IPS DF 6.9 (cell line): ENCODE data around the gene UBE2R2.
"Not testable (repeated sequence)": the region's sequence is repeated elsewhere in the genome, so short reads cannot be mapped to it uniquely, and the experiment has no call there.

ENCODE experiments used
- DNase-seq: peaks from one replicate; pipeline ENCODE4 v3.0.0-alpha.2; 2013; ENCODE audit warnings: low read depth, low spot score
- H3K27ac ChIP-seq: one replicate; pipeline ENCODE4 v1.5.1; 2013; ENCODE audit warnings: low read length, control low read depth
- H3K27me3 ChIP-seq: 2 replicates; pipeline ENCODE4 v1.6.1; 2013; ENCODE audit warnings: mild to moderate bottlenecking, low read length; ENCODE audit not compliant: control insufficient read depth, insufficient read depth
- H3K36me3 ChIP-seq: 2 replicates; pipeline ENCODE4 v1.6.1; 2013; ENCODE audit warnings: low read length; ENCODE audit not compliant: control insufficient read depth, insufficient read depth
- H3K4me1 ChIP-seq: 2 replicates; pipeline ENCODE4 v1.6.1; 2013; ENCODE audit warnings: low read length; ENCODE audit not compliant: control insufficient read depth, insufficient read depth
- H3K4me3 ChIP-seq: 2 replicates; pipeline ENCODE4 v1.5.1; 2013; ENCODE audit warnings: mild to moderate bottlenecking, low read length
- H3K9me3 ChIP-seq: 2 replicates; pipeline ENCODE4 v1.6.1; 2013; ENCODE audit warnings: low read length, inconsistent platforms; ENCODE audit not compliant: control insufficient read depth, insufficient read depth
- WGBS: extraction: QIAGEN DNeasy Blood & Tissue Kit; methylation state at CpG from one replicate; pipeline ENCODE4 v1.1.7; 2013; ENCODE audit warnings: mixed read lengths, missing lambda C conversion rate; ENCODE audit not compliant: insufficient read length, insufficient coverage; 5-methylcytosine and 5-hydroxymethylcytosine counted together

Gene UBE2R2

GRCh38 chr9:33861917-33862453 is 45.0 kb downstream of the UBE2R2 start:
- Histone ChIP-seq H3K36me3 (no peaks in the 10 kb centered on the region), H3K4me3 (no peak overlapping the region), H3K9me3 (no peaks in the 10 kb centered on the region), H3K27me3 (no peaks in the 10 kb centered on the region), H3K27ac (no peak overlapping the region), H3K4me1 (no peaks in the 10 kb centered on the region)
- no CpG with 5 or more reads among the region's 10 CpGs for WGBS
- DNase-seq: no peak

GRCh38 chr9:33863027-33863426 is 46.1 kb downstream of the UBE2R2 start:
- not testable (repeated sequence) for H3K27ac ChIP-seq, H3K9me3 ChIP-seq, H3K4me3 ChIP-seq, H3K27me3 ChIP-seq, H3K4me1 ChIP-seq, DNase-seq, H3K36me3 ChIP-seq
- no CpG with 5 or more reads among the region's 8 CpGs for WGBS

- Histone ChIP-seq H3K27ac (no peak overlapping the region), H3K9me3 (no peaks in the 10 kb centered on the region), H3K27me3 (no peaks in the 10 kb centered on the region), H3K4me3 (no peak overlapping the region), H3K36me3 (no peaks in the 10 kb centered on the region), H3K4me1 (no peaks in the 10 kb centered on the region)
- no CpG with 5 or more reads among the region's 11 CpGs for WGBS
- DNase-seq: no peak
Observed at GRCh38 chr9:33867747-33868439, 50.9 kb downstream of the UBE2R2 start.

- no peak for DNase-seq
- Histone ChIP-seq H3K4me3 (no peak overlapping the region), H3K27ac (no peak overlapping the region), H3K9me3 (no peaks in the 10 kb centered on the region), H3K27me3 (no peaks in the 10 kb centered on the region), H3K4me1 (no peaks in the 10 kb centered on the region), H3K36me3 (no peaks in the 10 kb centered on the region)
- no CpG with 5 or more reads among the region's 3 CpGs for WGBS
Observed at GRCh38 chr9:33868440-33868973, 51.5 kb downstream of the UBE2R2 start.

DNA sequence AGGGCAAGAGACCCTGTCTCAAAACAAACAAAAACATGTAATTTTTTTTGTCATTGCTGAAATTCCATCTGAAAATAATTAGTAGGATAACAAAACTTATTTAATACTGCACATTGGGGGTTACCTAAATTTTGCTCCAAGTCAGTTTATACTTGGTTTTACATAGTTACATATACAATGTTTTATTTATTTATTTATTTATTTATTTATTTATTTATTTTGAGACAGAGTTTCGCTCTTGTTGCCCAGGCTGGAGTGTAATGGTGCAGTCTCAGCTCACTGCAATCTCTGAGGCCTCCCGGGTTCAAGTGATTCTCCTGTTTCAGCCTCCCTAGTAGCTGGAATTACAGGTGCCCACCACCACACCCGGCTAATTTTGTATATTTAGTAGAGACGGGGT is 52.3 kb downstream of the UBE2R2 start:
- WGBS: no CpG with 5 or more reads among the region's 4 CpGs
- not testable (repeated sequence) for H3K27ac ChIP-seq, H3K4me1 ChIP-seq, H3K36me3 ChIP-seq, H3K27me3 ChIP-seq, DNase-seq, H3K4me3 ChIP-seq, H3K9me3 ChIP-seq

GRCh38 chr9:33877727-33878489 is 60.9 kb downstream of the UBE2R2 start:
- no peak overlapping the region for H3K27ac ChIP-seq
- H3K4me3 ChIP-seq: no peak overlapping the region
- no peaks in the 10 kb centered on the region for H3K36me3 ChIP-seq
- DNase-seq: no peak
- WGBS: 100% methylated on average over 1 of the region's 10 CpGs
- H3K9me3 ChIP-seq: no peaks in the 10 kb centered on the region
- no peaks in the 10 kb centered on the region for H3K27me3 ChIP-seq
- peaks cover 1% of the 10 kb centered on the region; the same call in 1 of the 2 replicates for H3K4me1 ChIP-seq

DNA sequence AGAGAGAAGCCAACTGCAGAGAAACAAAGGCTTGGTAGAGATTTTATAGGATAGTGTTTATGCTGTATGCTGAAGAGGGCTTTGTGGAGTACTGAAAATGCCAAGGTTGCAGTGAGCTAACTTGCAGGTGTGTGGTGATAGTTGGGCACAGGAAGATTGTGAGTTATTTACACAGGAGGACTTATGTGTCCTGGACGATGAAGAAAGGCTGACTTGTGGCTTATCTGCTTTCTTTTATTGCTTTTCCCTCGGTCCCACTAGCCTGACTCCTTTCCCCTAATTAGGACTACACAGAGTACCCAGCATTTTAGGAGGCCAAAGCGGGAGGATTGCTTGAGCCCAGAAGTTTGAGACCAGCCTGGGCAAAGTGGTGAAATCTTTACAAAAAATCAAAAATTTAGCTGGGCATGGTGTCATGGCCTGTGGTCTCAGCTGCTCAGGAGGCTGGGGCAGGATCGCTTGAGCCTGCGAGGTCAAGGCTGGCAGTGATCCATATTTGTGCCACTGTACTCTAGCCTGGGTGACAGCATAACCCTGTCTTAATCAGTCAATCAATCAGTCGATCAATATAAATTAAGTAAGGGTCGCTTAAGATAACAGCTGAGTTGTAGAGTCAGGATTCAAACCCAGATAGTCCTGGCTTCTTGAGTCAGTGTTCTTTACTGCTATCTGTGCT is 61.9 kb downstream of the UBE2R2 start:
- Histone ChIP-seq H3K27ac (no peak overlapping the region), H3K4me1 (peaks cover 1% of the 10 kb centered on the region; the same call in 1 of the 2 replicates), H3K9me3 (no peaks in the 10 kb centered on the region), H3K4me3 (no peak overlapping the region), H3K36me3 (no peaks in the 10 kb centered on the region), H3K27me3 (no peaks in the 10 kb centered on the region)
- no peak for DNase-seq
- WGBS: no CpG with 5 or more reads among the region's 7 CpGs

GRCh38 chr9:33880211-33881089 is 63.5 kb downstream of the UBE2R2 start:
- no CpG with 5 or more reads among the region's 8 CpGs for WGBS
- no peaks in the 10 kb centered on the region for H3K27me3 ChIP-seq

GRCh38 chr9:33881635-33882034 is 64.7 kb downstream of the UBE2R2 start:
- Histone ChIP-seq H3K4me3 (no peak overlapping the region), H3K9me3 (no peaks in the 10 kb centered on the region), H3K4me1 (peaks cover 1% of the 10 kb centered on the region; the same call in 1 of the 2 replicates), H3K36me3 (no peaks in the 10 kb centered on the region), H3K27ac (no peak overlapping the region), H3K27me3 (no peaks in the 10 kb centered on the region)
- WGBS: no CpG with 5 or more reads among the region's 1 CpG
- no peak for DNase-seq

More at GRCh38 chr9:33880211-33881089, 63.5 kb downstream of the UBE2R2 start:
- DNase-seq: no peak
- peaks cover 1% of the 10 kb centered on the region; the same call in 1 of the 2 replicates for H3K4me1 ChIP-seq
- no peak overlapping the region for H3K4me3 ChIP-seq
- no peaks in the 10 kb centered on the region for H3K36me3 ChIP-seq
- H3K9me3 ChIP-seq: no peaks in the 10 kb centered on the region
- H3K27ac ChIP-seq: no peak overlapping the region
